Fibroblast of lung (primary cell): ENCODE data around the gene PUDP.

ENCODE experiments used
- EZH2 ChIP-seq: IDR thresholded peaks from 2 replicates; pipeline ENCODE4 v1.5.1; 2012; ENCODE audit warnings: low read length, control low read depth, mild to moderate bottlenecking; ENCODE audit errors: missing control alignments
- TF ChIP-seq, protein P1 (sequence below), 2 donors: IDR thresholded peaks in 1 of 2; conservative IDR thresholded peaks in 1 of 2; 1 replicate in 1 of 2; 2 replicates in 1 of 2; pipeline ENCODE4 v1.5.1; 2011 to 2012; ENCODE audit warnings: low read length in 2 of 2, control low read depth in 1 of 2, inconsistent platforms in 1 of 2, low read depth in 1 of 2, mild to moderate bottlenecking in 1 of 2

GRCh38 chrX:7147978-7148854, at the start of gene PUDP:
- no peak for TF ChIP-seq EZH2
- TF ChIP-seq, protein P1, sequence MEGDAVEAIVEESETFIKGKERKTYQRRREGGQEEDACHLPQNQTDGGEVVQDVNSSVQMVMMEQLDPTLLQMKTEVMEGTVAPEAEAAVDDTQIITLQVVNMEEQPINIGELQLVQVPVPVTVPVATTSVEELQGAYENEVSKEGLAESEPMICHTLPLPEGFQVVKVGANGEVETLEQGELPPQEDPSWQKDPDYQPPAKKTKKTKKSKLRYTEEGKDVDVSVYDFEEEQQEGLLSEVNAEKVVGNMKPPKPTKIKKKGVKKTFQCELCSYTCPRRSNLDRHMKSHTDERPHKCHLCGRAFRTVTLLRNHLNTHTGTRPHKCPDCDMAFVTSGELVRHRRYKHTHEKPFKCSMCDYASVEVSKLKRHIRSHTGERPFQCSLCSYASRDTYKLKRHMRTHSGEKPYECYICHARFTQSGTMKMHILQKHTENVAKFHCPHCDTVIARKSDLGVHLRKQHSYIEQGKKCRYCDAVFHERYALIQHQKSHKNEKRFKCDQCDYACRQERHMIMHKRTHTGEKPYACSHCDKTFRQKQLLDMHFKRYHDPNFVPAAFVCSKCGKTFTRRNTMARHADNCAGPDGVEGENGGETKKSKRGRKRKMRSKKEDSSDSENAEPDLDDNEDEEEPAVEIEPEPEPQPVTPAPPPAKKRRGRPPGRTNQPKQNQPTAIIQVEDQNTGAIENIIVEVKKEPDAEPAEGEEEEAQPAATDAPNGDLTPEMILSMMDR (conservative IDR thresholded peaks at IDR 0.05 in 1 of 2, IDR thresholded peaks at IDR 0.05 in 1 of 2; ENCODE audit: low read depth in 1 of 2, low read length in 2 of 2), result peak; percentile 2 to 13
